Measurements from ENCODE around the gene PLCB4.

- TF ChIP-seq CTCF (IDR thresholded peaks at IDR 0.05) (no peak), EZH2 (IDR thresholded peaks at IDR 0.05) (no peak)
These were observed 160.0 kb downstream of the PLCB4 start for GRCh38 chr20:9228774-9229450.
